HepG2 (cell line): Measurements from ENCODE around the gene HSP90AB1. TPM values are rescaled to one million over a fixed set of nuclear protein-coding genes. Genes with fewer than 3 reads are reported as not detected.
A peak's percentile ranks its signal among the peaks of the same experiment; 100 is the strongest.

Experiments used
- CBX5 ChIP-seq: sonication (generic); formaldehyde crosslinking; IDR thresholded peaks from 2 replicates; pipeline ENCODE4 v1.4.0; 2020; ENCODE audit warnings: missing genetic modification reagents, borderline replicate concordance
- E2F1 ChIP-seq: sonication (generic); formaldehyde crosslinking; IDR thresholded peaks from 2 replicates; pipeline ENCODE4 v1.5.0; 2020; ENCODE audit warnings: missing genetic modification reagents
- NR3C1 ChIP-seq: sonication (generic); formaldehyde crosslinking; IDR thresholded peaks from 2 replicates; pipeline ENCODE4 v1.4.0; 2020; ENCODE audit warnings: missing genetic modification reagents
- PRDM15 ChIP-seq: sonication (generic); formaldehyde crosslinking; IDR thresholded peaks from 2 replicates; pipeline ENCODE4 v1.4.0; 2020; ENCODE audit warnings: missing genetic modification reagents
- WIZ ChIP-seq: sonication (generic); formaldehyde crosslinking; IDR thresholded peaks from 2 replicates; pipeline ENCODE4 v1.5.1; 2020; ENCODE audit warnings: mild to moderate bottlenecking, missing genetic modification reagents
- ZMYM2 ChIP-seq: sonication (generic); formaldehyde crosslinking; IDR thresholded peaks from 2 replicates; pipeline ENCODE4 v1.8.0; 2022; ENCODE audit warnings: mild to moderate bottlenecking, missing genetic modification reagents
- ZNF225 ChIP-seq: sonication (generic); formaldehyde crosslinking; IDR thresholded peaks from 2 replicates; pipeline ENCODE4 v1.4.0; 2020; ENCODE audit warnings: mild to moderate bottlenecking, missing genetic modification reagents
- ZNF24 ChIP-seq: fragments of 450-650 bp; IDR thresholded peaks from 2 replicates; pipeline ENCODE4 v1.6.1; 2017; ENCODE audit warnings: antibody characterized with exemption, mild to moderate bottlenecking
- ZNF282 ChIP-seq: fragments of 450-650 bp; IDR thresholded peaks from 2 replicates; pipeline ENCODE4 v1.6.1; 2018; ENCODE audit not compliant: partially characterized antibody
- ZNF333 ChIP-seq: sonication (generic); formaldehyde crosslinking; IDR thresholded peaks from 2 replicates; pipeline ENCODE4 v1.4.0; 2020; ENCODE audit warnings: mild to moderate bottlenecking, missing genetic modification reagents, borderline replicate concordance
- ZNF598 ChIP-seq: sonication (generic); formaldehyde crosslinking; IDR thresholded peaks from 2 replicates; pipeline ENCODE4 v1.5.1; 2020; ENCODE audit warnings: mild to moderate bottlenecking, missing genetic modification reagents, borderline replicate concordance
- ZNF687 ChIP-seq: sonication (generic); formaldehyde crosslinking; IDR thresholded peaks from 2 replicates; pipeline ENCODE4 v1.5.1; 2020; ENCODE audit warnings: mild to moderate bottlenecking, missing genetic modification reagents, moderate library complexity
- polyA plus RNA-seq, 8 experiments: library from polyadenylated mRNA; depleted of rRNA in 3 of 8; stranded (reverse) in 7 of 8; unstranded in 1 of 8; fragments of >200 nt; fragmentation: Illumina TruSeq in 4 of 8; extraction: Trizol in 4 of 8; gene quantifications; 2 replicates each; pipeline versions ENCODE4 v1.2.1 to v1.2.3, GENCODE V29; 2011 to 2016; ENCODE audit warnings: low read depth in 4 of 8, missing spikeins in 1 of 8, mixed read lengths in 1 of 8; ENCODE audit not compliant: insufficient read depth in 1 of 8
- total RNA-seq, 5 experiments: library from RNA; depleted of rRNA; stranded (reverse); fragments of >200 nt; fragmentation: Illumina TruSeq; extraction: Trizol; gene quantifications; 2 replicates each; pipeline ENCODE4 v1.2.3, GENCODE V29; 2016; ENCODE audit warnings: low read depth in 1 of 5

The HSP90AB1 gene
- total and polyA plus RNA-seq, 2 of the 13 experiments (the other 11 are each of a cell fraction or from before 2014, with no cell fraction given), result 1,325 to 1,472 TPM

GRCh38 chr6:44254191-44255104 is 7.5 kb downstream of the HSP90AB1 start (continued):
- TF ChIP-seq PRDM15 (CRISPR knock-in tag) (no peak), ZNF598 (CRISPR knock-in tag) (no peak), WIZ (CRISPR knock-in tag) (no peak), ZNF687 (CRISPR knock-in tag) (peak; percentile 48; the same call in 1 of the 2 replicates), ZMYM2 (CRISPR knock-in tag) (no peak), ZNF24 (no peak), ZNF225 (CRISPR knock-in tag) (no peak), E2F1 (CRISPR knock-in tag) (no peak), CBX5 (CRISPR knock-in tag) (no peak), ZNF333 (no peak), NR3C1 (no peak), ZNF282 (no peak)
